Activated CD4-positive, alpha-beta T cell treated with anti-CD3 and anti-CD28 coated beads, Interleukin-2, amount 50 U/mL, for 48 hours (primary cell): ENCODE results near the gene ALKBH2.

Source experiments
- DNase-seq, 2 experiments: peaks; one replicate each; pipeline ENCODE4 v3.0.0-alpha.2; 2020

ALKBH2 gene

DNA sequence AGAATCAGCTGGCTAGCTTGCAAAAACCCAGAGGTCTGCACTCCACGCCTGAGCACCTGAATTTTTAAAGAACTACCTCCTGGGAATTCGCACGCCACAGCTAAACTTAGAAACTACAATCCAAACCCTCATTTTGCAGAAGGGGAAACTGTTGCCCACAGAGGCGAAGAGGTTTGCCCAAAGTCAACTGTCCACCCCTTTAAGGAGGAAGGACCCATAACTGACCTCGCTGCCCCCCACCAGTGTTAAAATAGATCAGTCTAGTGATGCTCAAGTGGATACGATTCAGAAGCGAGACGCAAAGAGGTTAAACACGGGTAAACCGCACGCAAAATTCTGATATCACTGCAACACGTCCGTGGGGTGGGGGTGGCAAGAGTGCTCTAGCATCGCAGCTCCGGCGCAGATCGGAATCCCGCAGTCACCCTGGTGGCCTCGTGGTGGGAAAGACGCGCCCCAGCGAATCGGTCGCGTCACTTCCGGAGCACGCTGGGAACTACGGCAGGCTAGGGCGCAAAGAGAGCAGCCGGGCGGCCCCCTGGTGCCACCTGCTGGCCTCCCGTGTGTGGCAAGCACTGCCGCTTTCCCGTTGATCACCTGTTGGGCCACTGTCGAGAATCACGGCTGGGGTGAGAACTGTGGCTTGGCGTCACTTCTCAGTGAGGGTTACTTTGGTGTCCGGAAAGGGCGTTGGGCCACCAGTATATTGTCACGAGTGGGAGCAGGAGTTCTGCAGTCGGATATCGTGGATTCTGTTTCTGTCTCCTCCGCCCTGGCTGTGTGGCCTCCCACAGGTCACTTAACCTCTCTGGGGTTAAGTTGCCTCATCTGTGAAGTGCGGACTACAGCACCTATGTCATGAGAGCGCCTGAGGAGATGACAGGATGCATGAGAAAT lies at the start of gene ALKBH2:
Gene ALKBH2 (minus strand): TSS at position 451 of the 897 bp plus-strand sequence. CDS start 686 bp downstream, outside the sequence.
- DNase-seq, result peak; percentile 94 to 95

DNA sequence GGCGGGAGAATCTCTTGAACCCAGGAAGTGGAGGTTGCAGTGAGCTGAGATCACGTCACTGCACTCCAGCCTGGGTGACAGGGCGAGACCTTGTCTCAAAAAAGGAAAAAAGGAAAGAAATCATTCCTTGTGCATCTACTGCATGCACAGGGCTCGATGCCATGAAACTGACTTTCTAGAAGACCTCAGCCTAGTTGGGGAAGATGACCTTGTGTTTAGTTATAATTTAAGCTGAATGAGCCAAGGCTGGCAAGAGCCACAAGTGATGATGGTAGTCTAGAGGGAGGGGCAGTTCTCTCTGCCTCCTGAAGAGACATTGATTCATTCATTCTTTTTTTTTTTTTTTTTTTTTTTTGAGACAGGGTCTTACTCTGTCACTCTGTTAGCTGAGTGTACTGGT lies 47.3 kb upstream of the ALKBH2 start:
- DNase-seq, result no peak

DNA sequence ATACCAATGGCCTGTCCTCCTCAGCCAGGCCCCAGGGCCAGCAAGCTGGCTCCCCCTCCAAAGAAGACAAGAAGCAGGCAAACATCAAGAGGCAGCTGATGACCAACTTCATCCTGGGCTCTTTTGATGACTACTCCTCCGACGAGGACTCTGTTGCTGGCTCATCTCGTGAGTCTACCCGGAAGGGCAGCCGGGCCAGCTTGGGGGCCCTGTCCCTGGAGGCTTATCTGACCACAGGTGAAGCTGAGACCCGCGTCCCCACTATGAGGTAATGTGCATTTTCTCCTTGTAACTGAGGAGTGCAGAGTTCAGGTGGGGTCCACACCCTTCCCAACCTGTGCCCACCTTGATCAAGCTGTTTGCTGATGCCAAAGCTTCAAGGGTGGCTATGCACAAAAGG lies 46.5 kb upstream of the ALKBH2 start:
- DNase-seq, result no peak

DNA sequence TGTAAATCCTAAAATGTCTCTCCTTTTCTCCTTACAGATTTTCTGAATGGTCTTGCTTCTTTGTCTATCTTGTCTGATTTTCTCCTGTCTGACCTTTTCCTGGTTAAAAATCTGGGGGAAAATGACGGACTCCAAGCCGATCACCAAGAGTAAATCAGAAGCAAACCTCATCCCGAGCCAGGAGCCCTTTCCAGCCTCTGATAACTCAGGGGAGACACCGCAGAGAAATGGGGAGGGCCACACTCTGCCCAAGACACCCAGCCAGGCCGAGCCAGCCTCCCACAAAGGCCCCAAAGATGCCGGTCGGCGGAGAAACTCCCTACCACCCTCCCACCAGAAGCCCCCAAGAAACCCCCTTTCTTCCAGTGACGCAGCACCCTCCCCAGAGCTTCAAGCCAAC lies 46.1 kb upstream of the ALKBH2 start:
- no peak for DNase-seq

DNA sequence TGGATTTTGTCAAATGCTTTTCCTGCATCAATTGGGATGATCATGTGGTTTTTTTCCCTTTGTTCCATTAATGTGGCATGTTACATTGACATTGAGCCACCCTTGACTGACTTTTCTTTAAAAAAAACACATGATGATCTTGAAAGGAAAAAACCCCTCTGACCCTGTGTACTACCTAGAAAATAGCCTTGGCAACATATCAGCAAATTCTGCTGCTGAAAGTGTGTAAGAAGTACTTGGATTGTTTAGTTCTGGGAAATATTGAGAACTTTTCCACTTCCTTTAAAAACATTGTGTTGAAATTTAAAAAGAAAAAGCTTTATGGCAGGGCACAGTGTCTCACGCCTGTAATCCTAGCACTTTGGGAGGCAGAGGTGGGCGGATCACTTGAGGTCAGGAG lies 43.8 kb upstream of the ALKBH2 start:
- no peak for DNase-seq

DNA sequence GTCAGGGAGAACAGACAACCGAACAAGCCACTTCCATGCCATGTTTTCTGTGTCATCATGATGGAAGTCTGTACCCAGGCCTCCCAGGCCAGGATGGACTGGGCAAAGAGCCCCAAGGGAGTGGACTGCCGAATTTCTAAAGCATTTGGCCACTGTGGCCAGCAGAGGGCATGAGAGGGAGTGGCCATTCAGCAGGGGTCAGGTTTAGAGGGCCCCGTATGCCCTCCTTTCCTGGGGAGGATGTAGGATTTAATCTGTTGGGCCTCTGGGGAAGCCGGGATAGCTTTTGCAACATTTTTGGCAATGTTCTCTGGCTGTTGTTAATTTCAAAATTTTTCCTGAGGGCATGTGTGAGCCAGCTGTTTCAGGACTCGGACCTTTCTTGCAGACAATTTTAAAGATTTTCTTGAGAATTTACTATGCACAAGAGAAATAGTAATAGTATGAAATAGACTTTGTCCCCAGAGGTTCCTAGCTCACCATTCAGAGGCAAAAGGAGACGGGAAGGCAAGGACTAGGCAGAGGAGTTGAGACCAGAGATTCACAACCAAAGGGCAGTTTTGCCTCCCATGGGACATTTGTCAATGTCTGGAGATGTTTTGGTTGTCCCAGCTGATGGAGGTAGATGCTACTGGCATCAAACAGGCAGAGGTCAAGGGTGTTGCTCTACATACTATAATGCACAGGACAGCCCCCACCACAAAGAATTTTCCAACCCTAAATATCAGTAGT lies 41.1 kb upstream of the ALKBH2 start:
- DNase-seq, result no peak

DNA sequence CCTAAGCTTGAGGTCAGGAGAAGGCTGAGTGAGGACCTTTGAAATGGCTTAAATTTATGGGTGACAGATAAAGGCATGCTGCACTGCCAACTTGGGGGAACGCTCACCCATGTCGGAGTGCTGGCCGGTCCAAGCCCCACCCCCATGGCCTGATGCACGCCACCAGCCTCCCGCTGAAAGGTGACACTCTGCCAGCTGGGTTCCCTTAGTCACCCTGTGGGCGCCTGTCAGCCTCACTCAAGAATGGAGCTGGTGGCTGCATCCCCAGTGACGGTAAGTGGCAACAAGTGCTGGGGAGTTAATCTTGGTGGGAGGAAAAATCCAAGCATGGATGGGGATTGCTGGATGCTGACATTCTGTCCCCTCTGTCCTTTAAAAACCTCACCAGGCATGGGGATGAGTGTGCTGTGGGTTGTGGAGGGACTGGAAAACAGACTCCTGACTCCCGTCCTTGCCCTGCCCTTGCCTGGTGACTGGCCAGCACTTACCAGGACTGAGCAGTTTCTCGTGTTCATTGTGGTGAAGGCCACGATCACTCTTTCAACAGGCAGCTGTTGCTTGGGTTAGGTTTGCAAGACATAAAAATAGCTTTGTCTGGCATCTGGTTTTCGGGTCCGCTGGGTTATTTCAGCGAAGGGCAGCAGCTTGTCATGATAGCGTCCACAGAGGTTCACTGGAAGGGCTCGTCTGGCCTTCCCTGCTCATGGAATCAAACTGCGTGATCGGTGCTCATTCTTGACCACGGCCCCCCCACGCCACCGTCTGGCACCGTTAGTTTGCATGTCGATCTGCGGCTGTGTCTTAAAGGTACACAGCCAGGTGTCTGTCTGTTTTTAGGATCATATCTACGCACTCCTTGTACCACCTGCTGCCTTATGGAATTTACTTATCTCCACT lies 38.1 kb upstream of the ALKBH2 start:
- DNase-seq, result no peak

DNA sequence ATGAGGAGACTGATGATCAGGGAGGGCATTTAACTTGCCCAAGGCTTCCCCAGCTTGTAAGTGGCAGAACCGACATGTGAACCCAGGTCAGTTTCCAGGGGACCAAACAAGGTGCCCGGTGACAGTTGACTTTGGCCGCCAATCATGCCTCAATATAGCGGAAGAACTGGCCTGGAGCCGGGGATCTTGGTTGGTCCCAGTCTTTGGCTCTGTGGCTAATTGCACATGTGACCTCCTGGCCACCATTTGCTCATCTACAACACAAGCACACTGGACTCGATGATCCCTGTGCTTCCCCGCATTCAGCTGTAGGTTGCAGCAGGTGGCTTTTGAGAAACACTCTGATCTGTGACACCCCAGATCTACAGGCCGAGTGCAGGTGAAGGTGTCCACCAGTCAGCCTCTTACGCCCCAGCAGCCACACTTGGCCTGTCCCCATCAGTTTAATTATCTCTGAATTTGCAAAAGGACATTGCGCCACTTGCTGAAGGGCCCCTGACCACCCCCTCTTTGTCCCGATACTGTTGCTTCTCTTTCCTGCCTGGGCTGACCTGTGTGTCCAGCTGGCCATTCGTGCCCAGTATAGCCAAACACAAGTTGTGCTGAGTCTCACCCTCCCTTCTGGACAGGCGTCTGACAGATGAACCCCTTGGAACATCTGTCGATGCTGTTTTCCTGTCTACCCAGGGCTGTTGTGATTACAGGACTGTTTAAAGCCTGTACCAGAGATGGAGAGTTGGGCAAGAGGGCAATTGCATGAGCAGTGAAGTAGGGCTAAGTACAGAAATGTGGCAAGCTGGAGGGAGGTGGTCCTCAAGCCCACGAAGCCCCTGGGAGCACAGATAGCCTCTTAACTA lies 37.3 kb upstream of the ALKBH2 start:
- DNase-seq, result no peak

DNA sequence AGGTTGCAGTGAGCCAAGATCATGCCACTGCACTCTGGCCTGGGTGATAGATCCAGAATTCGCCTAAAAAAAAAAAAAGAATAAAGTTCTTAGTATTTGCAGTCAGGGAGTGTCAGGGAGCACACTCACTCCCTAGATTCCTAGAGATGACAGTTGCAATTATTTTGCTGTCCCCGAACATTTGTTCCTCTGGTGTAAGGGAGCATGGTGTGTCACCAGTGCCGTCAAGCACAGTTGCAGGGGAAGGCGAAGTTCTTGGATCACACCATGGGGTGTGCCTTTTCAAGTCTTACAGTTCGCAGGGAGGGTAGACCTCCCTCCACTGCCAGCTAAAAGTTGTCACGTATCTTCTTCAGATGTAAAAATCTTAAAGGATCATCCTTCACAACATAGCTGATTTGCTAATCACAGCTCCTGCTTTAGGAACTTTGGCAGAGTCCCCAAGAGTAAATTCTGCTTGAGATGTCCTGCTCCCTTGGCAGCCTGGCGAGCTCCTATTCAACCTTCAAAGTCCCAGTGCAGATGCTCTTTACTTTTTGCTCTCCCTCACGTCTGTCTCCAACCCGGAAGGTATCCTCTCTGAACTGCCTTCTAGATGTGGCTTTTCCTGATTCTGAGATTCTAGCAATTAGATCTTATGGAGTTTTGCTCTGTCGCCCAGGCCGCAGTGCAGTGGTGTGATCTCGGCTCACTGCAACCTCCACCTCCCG lies 34.4 kb upstream of the ALKBH2 start:
- no peak for DNase-seq

DNA sequence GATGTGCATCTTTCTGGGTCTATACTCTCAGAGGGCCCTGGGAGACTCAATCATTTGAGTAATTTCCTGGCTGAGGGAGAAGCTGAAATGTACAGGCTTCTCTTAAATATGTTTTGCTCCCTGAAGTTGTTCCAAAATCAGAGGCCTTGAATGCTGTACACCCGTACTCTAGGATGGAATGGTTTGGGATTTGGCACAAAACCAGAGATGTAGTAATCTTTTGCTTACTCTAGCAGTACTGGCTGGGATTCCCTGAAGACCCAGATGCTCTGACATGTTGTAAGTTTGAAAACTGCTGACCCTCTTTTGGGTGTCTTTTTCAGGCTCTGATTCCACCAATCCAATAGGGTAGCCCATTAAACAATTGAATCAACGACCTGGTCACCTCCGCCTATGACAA lies 33.5 kb upstream of the ALKBH2 start:
- no peak for DNase-seq

DNA sequence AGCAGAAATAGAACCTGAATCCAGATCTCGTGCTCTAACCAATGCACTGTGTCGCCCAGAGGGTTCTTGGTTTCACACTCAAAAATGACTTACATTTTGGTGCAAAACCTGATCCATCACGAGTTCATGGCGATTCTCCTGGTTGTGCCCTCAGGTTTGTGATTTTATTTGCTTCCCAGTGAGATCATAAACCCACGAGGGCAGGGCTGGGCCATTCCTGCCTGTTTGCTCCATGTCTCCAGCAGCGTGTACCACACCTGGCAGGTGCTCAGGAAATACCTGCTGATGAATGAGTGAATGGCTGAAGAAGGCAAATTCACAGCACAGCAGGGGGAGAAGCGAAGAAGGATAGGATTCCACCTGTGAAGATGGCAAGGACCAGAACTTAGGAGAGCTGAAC lies 32.5 kb upstream of the ALKBH2 start:
- DNase-seq, result no peak

DNA sequence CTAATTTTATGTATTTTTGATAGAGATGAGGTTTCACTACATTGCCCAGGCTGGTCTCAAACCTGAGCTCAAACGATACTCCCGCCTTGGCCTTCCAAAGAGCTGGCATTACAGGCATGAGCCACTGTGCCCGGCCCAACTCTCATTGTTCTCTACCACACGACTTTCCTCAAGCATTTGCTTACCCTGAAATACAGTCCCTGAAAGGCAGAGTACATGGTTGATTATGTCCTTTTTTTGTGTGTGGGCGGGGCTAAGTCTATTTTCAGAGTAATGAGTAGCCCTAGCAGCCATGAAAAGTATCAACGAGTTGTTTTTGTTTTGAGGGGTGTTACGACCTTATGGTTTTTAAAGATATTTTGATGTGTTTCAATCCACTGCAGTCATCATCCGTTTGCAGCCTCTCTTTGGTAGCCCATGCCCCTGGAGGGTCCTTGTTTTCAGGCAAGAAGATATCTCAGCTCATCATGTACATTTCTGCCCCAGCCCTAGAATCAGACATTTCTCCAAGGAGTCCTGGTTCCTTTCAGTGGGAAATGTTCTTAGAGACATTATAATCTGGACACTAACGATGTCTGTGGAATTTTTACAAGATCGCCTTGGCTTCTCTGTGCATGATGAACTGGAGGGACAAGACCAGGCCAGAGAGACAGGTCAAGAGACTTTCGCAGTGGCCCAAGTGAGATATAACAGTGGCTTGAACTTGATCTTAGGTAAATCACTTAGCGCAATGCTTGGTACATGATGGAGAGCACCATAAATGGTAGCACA lies 31.8 kb upstream of the ALKBH2 start:
- no peak for DNase-seq

DNA sequence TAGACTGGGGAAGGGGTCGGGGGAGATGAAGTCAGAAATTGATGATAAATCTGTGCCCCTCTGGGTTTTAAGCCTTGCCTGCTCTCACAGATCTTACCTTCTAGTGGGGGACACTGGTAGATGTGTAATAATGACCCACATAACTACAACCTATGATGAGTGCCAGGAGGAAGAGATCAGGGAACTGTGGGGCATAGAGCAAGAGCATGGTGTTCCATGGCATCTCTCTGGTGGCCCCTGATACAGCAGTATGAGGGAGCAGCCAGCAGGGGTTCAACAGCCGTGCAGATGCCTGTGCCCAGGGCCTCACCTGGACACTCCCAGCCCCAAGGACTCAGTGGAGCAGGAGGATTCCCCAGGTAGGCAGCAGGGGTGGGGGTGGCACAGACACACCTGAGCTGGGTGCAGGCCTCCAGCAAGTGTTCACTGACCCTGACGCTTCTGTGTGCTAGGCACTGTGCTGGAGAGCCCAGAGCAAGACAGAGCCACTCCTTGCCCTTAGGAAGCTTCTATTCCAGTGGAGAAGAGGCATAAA lies 28.1 kb upstream of the ALKBH2 start:
- no peak for DNase-seq

DNA sequence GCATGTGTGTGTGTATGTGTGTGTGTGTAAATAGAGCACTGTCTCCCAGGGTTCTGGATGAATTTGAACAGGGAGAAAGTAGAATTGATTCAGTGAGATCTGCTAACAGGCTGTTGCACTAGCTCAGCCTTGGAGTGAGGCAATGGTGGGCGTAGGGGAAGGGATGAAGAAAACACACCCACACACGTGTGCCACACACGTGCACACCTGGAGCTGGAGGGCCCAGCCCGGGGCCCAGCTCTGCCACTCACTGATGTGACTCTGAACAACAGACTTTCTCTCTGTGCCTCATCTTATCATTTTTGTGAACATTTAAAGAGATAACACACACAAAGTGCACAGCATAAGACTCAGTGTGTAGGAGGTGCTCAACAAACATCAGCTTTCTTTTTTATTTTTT lies 27.3 kb upstream of the ALKBH2 start:
- DNase-seq, result no peak

DNA sequence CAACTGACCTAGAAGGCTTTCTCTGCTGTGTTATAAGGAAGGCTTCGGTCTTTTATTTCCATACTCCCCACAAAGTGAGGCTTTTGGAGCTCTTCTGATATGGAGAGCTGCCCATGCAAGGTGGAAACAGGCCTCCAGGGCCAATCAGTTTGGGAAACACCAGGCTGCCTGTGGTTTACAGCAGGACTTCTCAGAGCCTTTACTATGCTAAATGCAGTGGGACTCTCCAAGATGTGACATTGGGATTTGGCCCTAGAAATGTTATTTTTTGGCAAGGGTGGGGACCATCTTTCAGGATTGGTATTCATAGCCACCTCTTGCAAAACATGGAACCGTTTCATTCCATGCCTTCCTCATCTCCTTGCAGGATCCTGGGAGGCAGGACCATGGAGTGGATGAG lies 26.8 kb upstream of the ALKBH2 start:
- DNase-seq, result no peak

DNA sequence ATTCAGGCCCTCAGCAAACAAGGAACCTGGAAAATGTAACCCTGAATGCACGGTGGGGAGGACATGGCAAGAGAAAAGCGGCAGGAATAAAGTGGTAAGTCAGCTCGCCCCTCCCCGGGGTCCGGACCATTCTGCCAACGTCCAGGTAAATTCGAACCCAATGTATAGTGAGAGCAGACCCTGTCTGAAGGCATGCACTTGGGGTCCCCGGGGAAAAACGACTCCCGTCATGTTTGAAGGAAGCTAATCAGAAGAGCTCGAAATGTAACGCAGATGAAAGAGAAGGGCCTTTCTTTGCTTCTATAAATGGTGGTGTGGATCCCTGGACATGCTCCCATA lies 23.3 kb upstream of the ALKBH2 start:
- DNase-seq, result no peak

DNA sequence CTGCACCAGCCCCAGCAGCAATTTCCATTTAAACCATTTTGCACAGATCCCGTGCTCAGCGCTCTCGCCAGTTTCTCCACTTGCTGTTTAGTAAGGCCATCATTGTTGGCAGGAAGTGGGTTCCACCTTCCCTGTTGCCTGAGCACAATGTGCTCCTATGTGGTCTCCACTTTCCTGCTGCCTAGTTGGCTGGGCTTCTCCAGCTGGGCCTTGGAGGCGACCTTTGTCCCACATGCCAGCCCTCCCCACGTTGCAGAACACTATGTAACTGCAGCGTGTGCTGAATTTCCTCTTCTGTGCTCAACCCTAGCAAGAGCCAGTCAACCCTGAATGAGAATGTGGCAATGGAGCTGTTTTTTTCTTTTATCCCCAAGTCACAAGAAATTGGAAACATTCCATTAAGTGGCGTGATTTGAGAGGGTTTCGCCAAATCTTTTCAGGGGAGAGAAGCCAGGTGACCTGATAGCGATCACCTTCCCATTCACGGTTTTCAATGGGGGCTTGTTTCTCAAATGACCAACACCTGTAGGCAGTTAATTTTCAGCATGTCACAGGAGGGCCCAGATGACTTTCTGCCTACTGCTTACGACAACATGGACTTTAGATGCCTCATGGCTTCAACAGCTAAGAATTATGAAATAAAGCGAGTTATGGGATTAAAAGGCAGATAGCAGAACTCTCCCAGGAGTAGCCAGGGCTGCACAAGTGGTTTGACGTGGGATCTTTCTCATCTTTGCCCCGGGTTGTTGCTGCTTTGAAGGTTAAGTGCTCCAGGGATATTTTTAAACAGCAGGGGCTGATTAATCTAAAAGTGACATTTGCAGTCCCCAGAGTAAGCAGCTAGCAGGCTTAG lies 22.7 kb upstream of the ALKBH2 start, which contains the start of gene ACACB:
Gene ACACB (plus strand): TSS at position 830 of the 853 bp plus-strand sequence. CDS start 22,819 bp downstream, outside the sequence.
- DNase-seq, result no peak

DNA sequence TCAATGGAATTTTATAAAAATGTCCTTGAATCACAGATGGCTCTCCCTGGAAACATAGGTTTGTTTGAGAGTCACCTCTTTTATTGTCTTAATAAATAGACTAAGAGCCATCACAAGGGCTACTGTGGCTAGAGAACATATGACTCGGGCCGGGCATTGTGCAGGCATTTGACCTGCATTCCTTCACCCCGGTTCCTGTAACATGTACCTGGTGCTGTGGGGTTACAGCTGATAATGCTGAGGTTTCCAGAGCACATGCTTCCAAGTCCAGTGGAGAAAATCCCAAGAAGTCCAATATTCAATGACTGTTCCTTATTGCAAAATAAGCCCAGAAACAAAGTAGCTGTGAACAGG lies 22.1 kb upstream of the ALKBH2 start:
- DNase-seq, result no peak

DNA sequence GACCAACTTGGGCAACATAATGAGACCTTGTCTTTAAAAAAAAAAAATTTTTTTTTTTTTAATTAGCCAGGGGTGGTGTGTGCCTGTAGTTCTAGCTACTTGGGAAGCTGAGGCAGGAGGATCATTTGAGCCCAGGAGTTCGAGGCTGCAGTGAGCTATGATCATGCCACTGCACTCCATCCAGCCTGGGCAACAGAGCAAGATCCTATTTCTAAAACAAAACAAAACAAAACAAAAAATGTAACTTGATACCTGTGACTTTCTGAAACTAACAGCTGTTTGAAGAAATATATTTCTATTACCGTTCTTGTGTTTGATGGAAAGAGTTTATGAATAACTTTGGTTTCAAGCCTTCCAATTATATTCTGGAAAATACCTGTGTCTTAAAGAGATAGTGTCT lies 21.4 kb upstream of the ALKBH2 start:
- DNase-seq, result no peak
